K562 (cell line): Measurements from ENCODE around the gene PNRC1. TPM values are rescaled to one million over a fixed set of nuclear protein-coding genes. Genes with fewer than 3 reads are reported as not detected.

Experiments used
- ATAC-seq: fragments of 200-7000 bp; cut with Tn5 transposase; 3 replicates; pipeline ENCODE4 v1.9.1; 2020; ENCODE audit warnings: moderate library complexity
- BruUV-seq: library from RNA; stranded (reverse); fragments of 400-500 nt; replicated peaks from 2 replicates; lab custom pipeline; 2021; lab: Mats Ljungman, UMichigan
- CTCF ChIA-PET: fragments of 300-600 bp; formaldehyde crosslinking; extraction: SDS; loops from one replicate; lab custom pipeline; 2021; ENCODE audit warnings: low intra/inter-chr PET ratio; lab: Yijun Ruan, JAX
- POLR2A ChIA-PET: fragments of 300-600, 350-650 bp; sonication (Branson Sonifier 250); formaldehyde crosslinking; extraction: SDS; loops from one replicate; lab custom pipeline; 2021; ENCODE audit warnings: antibody characterized with exemption, inconsistent platforms; lab: Yijun Ruan, JAX
- DNase-seq, 4 experiments: peaks; one replicate each; pipeline versions ENCODE4 v3.0.0 to v3.0.0-alpha.2; 2011 to 2018; ENCODE audit warnings: low spot score in 3 of 4, mixed read lengths in 3 of 4; ENCODE audit errors: extremely low read depth in 1 of 4
- FAIRE-seq: peaks from 2 replicates; lab custom pipeline; 2011; peaks lifted over from hg19 to GRCh38; lab: Jason Lieb, UNC
- H2AFZ ChIP-seq: 2 replicates; pipeline ENCODE4 v1.6.0; 2011; ENCODE audit warnings: low read depth, low read length, control low read depth, inconsistent platforms
- H3K27ac ChIP-seq: fragments of 200-600 bp; 3 replicates; pipeline ENCODE4 v1.8.0; 2011; ENCODE audit warnings: low read depth, mild to moderate bottlenecking, control low read depth, inconsistent platforms, low read length, moderate library complexity, mixed read lengths; ENCODE audit errors: extremely low read depth
- H3K27me3 ChIP-seq, 2 experiments: fragments of 300-600 bp in 1 of 2; 2 replicates in 1 of 2; 3 replicates in 1 of 2; pipeline versions ENCODE4 v1.6.0 to v1.8.0; 2011; ENCODE audit warnings: inconsistent platforms in 2 of 2, low read length in 2 of 2, mild to moderate bottlenecking in 1 of 2, mixed read lengths in 1 of 2, moderate library complexity in 1 of 2; ENCODE audit not compliant: control insufficient read depth in 2 of 2, insufficient read depth in 2 of 2
- H3K36me3 ChIP-seq: fragments of 300-600 bp; 3 replicates; pipeline ENCODE4 v1.8.0; 2011; ENCODE audit warnings: mild to moderate bottlenecking, low read length, inconsistent platforms; ENCODE audit not compliant: control insufficient read depth, insufficient read depth
- H3K4me1 ChIP-seq, 2 experiments: fragments of 200-600 bp in 1 of 2; replicated peaks in 1 of 2; 2 replicates in 1 of 2; 3 replicates in 1 of 2; pipeline versions ENCODE4 v1.5.1 to v1.8.0; 2011; ENCODE audit warnings: inconsistent platforms in 2 of 2, low read length in 2 of 2, mild to moderate bottlenecking in 1 of 2, mixed read lengths in 1 of 2, moderate library complexity in 1 of 2; ENCODE audit not compliant: control insufficient read depth in 2 of 2, insufficient read depth in 2 of 2
- H3K4me2 ChIP-seq: 2 replicates; pipeline ENCODE4 v1.6.1; 2011; ENCODE audit warnings: low read length, control low read depth, inconsistent platforms, mixed read lengths; ENCODE audit not compliant: insufficient read depth
- H3K4me3 ChIP-seq: fragments of 200-600 bp; sonication (generic), shearing (Covaris generic); 2 replicates; pipeline ENCODE4 v1.5.1; 2016; ENCODE audit warnings: control low read depth, inconsistent platforms
- H3K79me2 ChIP-seq: fragments of 200-600 bp; 3 replicates; pipeline ENCODE4 v1.8.0; 2011; ENCODE audit warnings: low read length, inconsistent platforms; ENCODE audit not compliant: control insufficient read depth, insufficient read depth
- H3K9ac ChIP-seq, 2 experiments: 2 replicates each; pipeline versions ENCODE4 v1.6.0 to v1.6.1; 2011; ENCODE audit warnings: low read depth in 2 of 2, low read length in 2 of 2, control low read depth in 1 of 2, inconsistent platforms in 1 of 2, mild to moderate bottlenecking in 1 of 2, mixed read lengths in 1 of 2; ENCODE audit not compliant: insufficient read depth in 1 of 2
- H3K9me1 ChIP-seq: one replicate; pipeline ENCODE4 v1.6.0; 2011; ENCODE audit warnings: inconsistent platforms, mild to moderate bottlenecking, low read length, moderate library complexity; ENCODE audit not compliant: control insufficient read depth, insufficient read depth
- H3K9me3 ChIP-seq: replicated peaks from 2 replicates; pipeline ENCODE4 v1.5.1; 2011; ENCODE audit warnings: low read depth, low read length, inconsistent platforms; ENCODE audit not compliant: control insufficient read depth, insufficient read depth
- H4K20me1 ChIP-seq: replicated peaks from 2 replicates; pipeline ENCODE4 v1.6.1; 2011; ENCODE audit warnings: low read length, inconsistent platforms, mixed read lengths; ENCODE audit not compliant: control insufficient read depth, insufficient read depth
- EZH2 ChIP-seq: IDR thresholded peaks from 2 replicates; pipeline ENCODE4 v1.6.1; 2012; ENCODE audit warnings: low read depth, mild to moderate bottlenecking, inconsistent platforms, low read length, borderline replicate concordance
- KAT2B ChIP-seq: IDR thresholded peaks from one replicate; pipeline ENCODE4 v1.6.1; 2012; ENCODE audit warnings: low read depth, mild to moderate bottlenecking, control low read depth, inconsistent platforms, low read length, moderate library complexity
- MAFG ChIP-seq: fragments of 450-650 bp; conservative IDR thresholded peaks from 2 replicates; pipeline ENCODE4 v1.6.1; 2016; ENCODE audit warnings: missing genetic modification characterization, missing compliant biosample characterization
- MAFK ChIP-seq: IDR thresholded peaks from 2 replicates; pipeline ENCODE4 v1.6.1; 2011; ENCODE audit warnings: low read length, improper control_type of control experiment
- NFIC ChIP-seq: fragments of 450-650 bp; IDR thresholded peaks from 2 replicates; pipeline ENCODE4 v1.6.1; 2017; ENCODE audit warnings: mild to moderate bottlenecking, inconsistent platforms
- NFXL1 ChIP-seq: fragments of 450-650 bp; formaldehyde crosslinking; IDR thresholded peaks from 2 replicates; pipeline ENCODE4 v1.4.0; 2021; ENCODE audit warnings: mild to moderate bottlenecking
- SETDB1 ChIP-seq: IDR thresholded peaks from one replicate; pipeline ENCODE4 v1.6.1; 2012; ENCODE audit warnings: low read length, control low read depth, inconsistent platforms
- XRCC3 ChIP-seq: fragments of 450-650 bp; IDR thresholded peaks from 2 replicates; pipeline ENCODE4 v1.6.1; 2017; ENCODE audit warnings: mild to moderate bottlenecking, moderate library complexity
- ZNF133 ChIP-seq: fragments of 250-450 bp; sonication (Bioruptor Pico); IDR thresholded peaks from 2 replicates; pipeline ENCODE4 v1.4.0; 2020; ENCODE audit warnings: mild to moderate bottlenecking
- ZNF274 ChIP-seq: IDR thresholded peaks from 2 replicates; pipeline ENCODE4 v1.6.1; 2011; ENCODE audit warnings: low read depth, mild to moderate bottlenecking, low read length, moderate library complexity, borderline replicate concordance
- ZNF277 ChIP-seq: fragments of 250-450 bp; sonication (Bioruptor Pico); IDR thresholded peaks from 2 replicates; pipeline ENCODE4 v1.8.0; 2022; ENCODE audit warnings: inconsistent platforms, mild to moderate bottlenecking, moderate library complexity, borderline replicate concordance
- ZNF609 ChIP-seq: sonication (generic); formaldehyde crosslinking; IDR thresholded peaks from 2 replicates; pipeline ENCODE4 v1.8.1; 2023; ENCODE audit warnings: missing genetic modification reagents, mild to moderate bottlenecking, borderline replicate concordance
- in situ Hi-C: fragments of 300-500 bp; cut with MboI; formaldehyde crosslinking; loops from 4 replicates; pipeline ENCODE4 v1.15.0; 2018; ENCODE audit warnings: inconsistent platforms, mixed read lengths
- intact Hi-C: fragments of 100-400 bp; cut with micrococcal nuclease; formaldehyde crosslinking; loops from 2 replicates; pipeline ENCODE4 v1.14.2; 2022
- polyA plus RNA-seq, 8 experiments: library from polyadenylated mRNA; depleted of rRNA in 4 of 8; stranded (reverse) in 5 of 8; unstranded in 3 of 8; fragments of >200 nt; fragmentation: Nextera tagmentation in 2 of 8; fragmentation: Illumina TruSeq in 1 of 8; extraction: Ambion mirVana in 2 of 8; extraction: Trizol in 1 of 8; gene quantifications; 2 replicates each; pipeline versions ENCODE4 v1.2.1 to v1.2.3, GENCODE V29; 2011 to 2014; ENCODE audit warnings: inconsistent platforms in 1 of 8, missing spikeins in 1 of 8
- total RNA-seq, 7 experiments: library from RNA; depleted of rRNA in 6 of 7; stranded (reverse); fragments of >200 nt in 6 of 7; fragmentation: Illumina TruSeq in 2 of 7; extraction: Trizol in 2 of 7; gene quantifications; 2 replicates each; pipeline versions ENCODE4 v1.2.1 to v1.2.3, GENCODE V29; 2011 to 2021; ENCODE audit warnings: low replicate concordance in 1 of 7
- TF ChIP-seq, protein P1 (sequence below): fragments of 250-450 bp; sonication (Bioruptor Pico); IDR thresholded peaks from 2 replicates; pipeline ENCODE4 v1.8.0; 2021; ENCODE audit warnings: borderline replicate concordance, mild to moderate bottlenecking, moderate library complexity; ENCODE audit not compliant: poor library complexity, severe bottlenecking
- TF ChIP-seq, protein P2 (sequence below): sonication (generic); IDR thresholded peaks from 2 replicates; pipeline ENCODE4 v1.6.1; 2016
- TF ChIP-seq, protein P3 (sequence below): sonication (generic); formaldehyde crosslinking; IDR thresholded peaks from 2 replicates; pipeline ENCODE4 v1.8.0; 2022; ENCODE audit warnings: mild to moderate bottlenecking, missing genetic modification reagents

The PNRC1 gene
- total and polyA plus RNA-seq, 9 of the 15 experiments (the other 6 are each of a cell fraction or from before 2014, with no cell fraction given): 1.2 to 10.8 (median 6.5) TPM

- Histone ChIP-seq H3K9me1 (no peaks in the 10 kb centered on the region), H3K27ac (no peak overlapping the region), H3K27me3 (no peaks in the 10 kb centered on the region), H3K4me2 (no peak overlapping the region), H2AFZ (no peak overlapping the region), H4K20me1 (no peaks in the 10 kb centered on the region), H3K9me3 (no peaks in the 10 kb centered on the region), H3K4me1 (peaks cover 0 to 23% of the 10 kb centered on the region in 2 experiments; a peak in 3 of 5 replicates), H3K79me2 (no peaks in the 10 kb centered on the region), H3K4me3 (no peak overlapping the region), H3K36me3 (no peaks in the 10 kb centered on the region), H3K9ac (no peak overlapping the region)
- in situ Hi-C loops (no loop called here), intact Hi-C loops (no loop called here)
- CTCF ChIA-PET: no interaction called here
- POLR2A ChIA-PET: interaction anchor here (1.1 kb wide), 1 partner anchor 9 kb away, joined by 3 read pairs; no protein-coding TSS in a partner anchor
- no TSS peak for BruUV-seq
- DNase-seq (no peak), FAIRE-seq (no peak), ATAC-seq (no peak)
- TF ChIP-seq ZNF274 (no peak), SETDB1 (no peak), KAT2B (no peak), MAFK (no peak), ZNF277 (CRISPR knock-in tag) (no peak), NFIC (no peak), MAFG (tag) (no peak), ZNF609 (CRISPR knock-in tag) (no peak), XRCC3 (no peak), NFXL1 (CRISPR knock-in tag) (no peak), EZH2 (no peak), ZNF133 (CRISPR knock-in tag) (no peak)
- TF ChIP-seq, protein P1, sequence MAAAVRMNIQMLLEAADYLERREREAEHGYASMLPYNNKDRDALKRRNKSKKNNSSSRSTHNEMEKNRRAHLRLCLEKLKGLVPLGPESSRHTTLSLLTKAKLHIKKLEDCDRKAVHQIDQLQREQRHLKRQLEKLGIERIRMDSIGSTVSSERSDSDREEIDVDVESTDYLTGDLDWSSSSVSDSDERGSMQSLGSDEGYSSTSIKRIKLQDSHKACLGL: no peak
- TF ChIP-seq, protein P2, sequence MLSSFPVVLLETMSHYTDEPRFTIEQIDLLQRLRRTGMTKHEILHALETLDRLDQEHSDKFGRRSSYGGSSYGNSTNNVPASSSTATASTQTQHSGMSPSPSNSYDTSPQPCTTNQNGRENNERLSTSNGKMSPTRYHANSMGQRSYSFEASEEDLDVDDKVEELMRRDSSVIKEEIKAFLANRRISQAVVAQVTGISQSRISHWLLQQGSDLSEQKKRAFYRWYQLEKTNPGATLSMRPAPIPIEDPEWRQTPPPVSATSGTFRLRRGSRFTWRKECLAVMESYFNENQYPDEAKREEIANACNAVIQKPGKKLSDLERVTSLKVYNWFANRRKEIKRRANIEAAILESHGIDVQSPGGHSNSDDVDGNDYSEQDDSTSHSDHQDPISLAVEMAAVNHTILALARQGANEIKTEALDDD: no peak
- TF ChIP-seq, protein P3, sequence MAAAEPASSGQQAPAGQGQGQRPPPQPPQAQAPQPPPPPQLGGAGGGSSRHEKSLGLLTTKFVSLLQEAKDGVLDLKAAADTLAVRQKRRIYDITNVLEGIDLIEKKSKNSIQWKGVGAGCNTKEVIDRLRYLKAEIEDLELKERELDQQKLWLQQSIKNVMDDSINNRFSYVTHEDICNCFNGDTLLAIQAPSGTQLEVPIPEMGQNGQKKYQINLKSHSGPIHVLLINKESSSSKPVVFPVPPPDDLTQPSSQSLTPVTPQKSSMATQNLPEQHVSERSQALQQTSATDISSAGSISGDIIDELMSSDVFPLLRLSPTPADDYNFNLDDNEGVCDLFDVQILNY (CRISPR knock-in tag): no peak
Observed at GRCh38 chr6:89071036-89071435, 9.5 kb upstream of the PNRC1 start.
